ENCODE results near the gene EHBP1.

Gene EHBP1

DNA sequence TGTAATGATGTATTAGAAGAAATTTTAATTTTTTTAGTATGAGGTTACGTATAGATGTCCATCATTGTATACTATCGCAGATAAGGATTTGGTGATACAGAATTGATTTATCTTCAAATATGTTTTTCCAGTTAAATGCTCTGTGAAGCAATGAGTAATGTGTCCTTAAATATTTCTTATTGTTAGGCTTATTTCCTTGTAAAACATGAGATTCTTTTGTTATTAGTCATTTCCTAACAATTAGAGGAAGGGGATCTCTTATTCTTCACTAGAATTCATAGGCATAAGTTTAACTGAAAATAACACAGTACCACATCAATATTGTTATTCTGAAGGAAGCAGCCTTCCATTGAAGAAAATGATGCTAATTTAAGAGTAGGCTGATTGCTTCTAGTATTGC is 329.7 kb downstream of the EHBP1 start:
- TF ChIP-seq SIN3A (IDR thresholded peaks at IDR 0.05; ENCODE audit: borderline replicate concordance, insufficient read depth, low read length) (no peak), POLR2AphosphoS5 (IDR thresholded peaks at IDR 0.05; ENCODE audit: low read depth, low read length) (no peak), FOXP2 (optimal IDR thresholded peaks at IDR 0.05; ENCODE audit: borderline replicate concordance, extremely low read depth, extremely low read length, insufficient read depth) (no peak), TAF1 (IDR thresholded peaks at IDR 0.05; ENCODE audit: borderline replicate concordance, insufficient read depth, low read length) (no peak)
- TF ChIP-seq, protein P1, sequence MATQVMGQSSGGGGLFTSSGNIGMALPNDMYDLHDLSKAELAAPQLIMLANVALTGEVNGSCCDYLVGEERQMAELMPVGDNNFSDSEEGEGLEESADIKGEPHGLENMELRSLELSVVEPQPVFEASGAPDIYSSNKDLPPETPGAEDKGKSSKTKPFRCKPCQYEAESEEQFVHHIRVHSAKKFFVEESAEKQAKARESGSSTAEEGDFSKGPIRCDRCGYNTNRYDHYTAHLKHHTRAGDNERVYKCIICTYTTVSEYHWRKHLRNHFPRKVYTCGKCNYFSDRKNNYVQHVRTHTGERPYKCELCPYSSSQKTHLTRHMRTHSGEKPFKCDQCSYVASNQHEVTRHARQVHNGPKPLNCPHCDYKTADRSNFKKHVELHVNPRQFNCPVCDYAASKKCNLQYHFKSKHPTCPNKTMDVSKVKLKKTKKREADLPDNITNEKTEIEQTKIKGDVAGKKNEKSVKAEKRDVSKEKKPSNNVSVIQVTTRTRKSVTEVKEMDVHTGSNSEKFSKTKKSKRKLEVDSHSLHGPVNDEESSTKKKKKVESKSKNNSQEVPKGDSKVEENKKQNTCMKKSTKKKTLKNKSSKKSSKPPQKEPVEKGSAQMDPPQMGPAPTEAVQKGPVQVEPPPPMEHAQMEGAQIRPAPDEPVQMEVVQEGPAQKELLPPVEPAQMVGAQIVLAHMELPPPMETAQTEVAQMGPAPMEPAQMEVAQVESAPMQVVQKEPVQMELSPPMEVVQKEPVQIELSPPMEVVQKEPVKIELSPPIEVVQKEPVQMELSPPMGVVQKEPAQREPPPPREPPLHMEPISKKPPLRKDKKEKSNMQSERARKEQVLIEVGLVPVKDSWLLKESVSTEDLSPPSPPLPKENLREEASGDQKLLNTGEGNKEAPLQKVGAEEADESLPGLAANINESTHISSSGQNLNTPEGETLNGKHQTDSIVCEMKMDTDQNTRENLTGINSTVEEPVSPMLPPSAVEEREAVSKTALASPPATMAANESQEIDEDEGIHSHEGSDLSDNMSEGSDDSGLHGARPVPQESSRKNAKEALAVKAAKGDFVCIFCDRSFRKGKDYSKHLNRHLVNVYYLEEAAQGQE (IDR thresholded peaks at IDR 0.05; ENCODE audit: insufficient read depth in 1 of 2, low read depth in 2 of 2, low read length in 2 of 2): no peak

DNA sequence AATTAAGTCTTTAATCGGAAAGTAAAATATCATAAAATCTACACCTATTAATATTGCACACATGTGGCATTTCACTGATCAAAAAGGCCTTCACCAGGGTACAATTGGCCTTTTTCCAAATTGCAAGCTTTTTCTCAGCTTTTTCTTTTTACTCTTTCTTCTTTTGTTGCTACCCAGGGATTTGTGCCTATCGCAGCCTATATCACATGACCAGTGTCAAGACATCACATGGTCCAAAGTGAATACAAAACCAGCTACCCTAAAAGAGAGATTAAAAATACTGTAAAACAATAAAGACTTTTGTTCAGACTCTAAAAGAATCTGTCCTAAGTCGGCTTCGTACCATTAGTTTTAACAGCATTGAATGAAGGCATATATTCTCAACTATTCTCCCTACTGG is 330.1 kb downstream of the EHBP1 start:
- TF ChIP-seq, protein P1 (IDR thresholded peaks at IDR 0.05; ENCODE audit: insufficient read depth in 1 of 2, low read depth in 2 of 2, low read length in 2 of 2): no peak
- TF ChIP-seq POLR2AphosphoS5 (IDR thresholded peaks at IDR 0.05; ENCODE audit: low read depth, low read length) (no peak), FOXP2 (optimal IDR thresholded peaks at IDR 0.05; ENCODE audit: borderline replicate concordance, extremely low read depth, extremely low read length, insufficient read depth) (no peak), TAF1 (IDR thresholded peaks at IDR 0.05; ENCODE audit: borderline replicate concordance, insufficient read depth, low read length) (no peak), SIN3A (IDR thresholded peaks at IDR 0.05; ENCODE audit: borderline replicate concordance, insufficient read depth, low read length) (no peak)

DNA sequence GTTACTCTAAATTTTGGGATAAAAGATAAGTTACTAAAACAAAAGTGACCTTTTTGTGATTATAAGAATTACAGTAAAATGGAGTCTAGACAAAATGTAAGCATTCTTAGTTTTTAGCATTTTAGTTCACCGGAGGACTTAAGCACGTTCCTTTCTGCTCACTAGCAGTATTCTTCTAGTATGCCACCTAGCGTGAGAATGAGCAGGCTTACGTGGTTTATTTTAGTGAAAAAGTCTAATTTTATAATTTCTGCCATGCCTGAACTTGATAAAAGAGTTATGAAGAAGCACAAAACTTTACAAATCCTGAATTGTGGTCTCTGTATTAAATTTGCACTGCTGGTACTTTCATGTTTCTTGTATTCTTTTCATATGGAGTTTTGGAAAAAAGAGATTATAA is 332.5 kb downstream of the EHBP1 start:
- TF ChIP-seq TAF1 (IDR thresholded peaks at IDR 0.05; ENCODE audit: borderline replicate concordance, insufficient read depth, low read length): no peak
- no peak for TF ChIP-seq SIN3A (IDR thresholded peaks at IDR 0.05; ENCODE audit: borderline replicate concordance, insufficient read depth, low read length)
- no peak for TF ChIP-seq POLR2AphosphoS5 (IDR thresholded peaks at IDR 0.05; ENCODE audit: low read depth, low read length)
- TF ChIP-seq, protein P1 (IDR thresholded peaks at IDR 0.05; ENCODE audit: insufficient read depth in 1 of 2, low read depth in 2 of 2, low read length in 2 of 2): no peak
- TF ChIP-seq FOXP2 (optimal IDR thresholded peaks at IDR 0.05; ENCODE audit: borderline replicate concordance, extremely low read depth, extremely low read length, insufficient read depth): no peak

DNA sequence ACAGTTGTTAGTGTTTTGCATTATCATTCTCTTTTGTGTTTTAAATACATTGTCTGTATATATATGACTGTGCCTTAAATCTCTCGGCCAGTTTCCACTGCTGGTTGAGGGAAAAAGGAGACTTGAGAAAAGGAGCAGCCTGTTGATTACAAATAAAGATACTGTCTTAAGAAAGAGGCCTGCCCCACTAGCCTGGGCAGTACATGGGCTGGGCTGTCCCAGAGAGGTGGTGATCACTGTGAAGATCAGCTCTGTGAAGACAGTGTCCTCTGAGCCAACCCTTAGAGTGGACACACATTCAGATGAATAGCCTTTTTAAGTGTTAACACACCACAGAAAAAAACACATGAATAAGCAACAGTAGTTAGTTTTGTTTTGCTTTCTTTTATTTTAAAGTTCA is 335.1 kb downstream of the EHBP1 start:
- TF ChIP-seq, protein P1 (IDR thresholded peaks at IDR 0.05; ENCODE audit: insufficient read depth in 1 of 2, low read depth in 2 of 2, low read length in 2 of 2): no peak
- TF ChIP-seq TAF1 (IDR thresholded peaks at IDR 0.05; ENCODE audit: borderline replicate concordance, insufficient read depth, low read length) (no peak), SIN3A (IDR thresholded peaks at IDR 0.05; ENCODE audit: borderline replicate concordance, insufficient read depth, low read length) (no peak), FOXP2 (optimal IDR thresholded peaks at IDR 0.05; ENCODE audit: borderline replicate concordance, extremely low read depth, extremely low read length, insufficient read depth) (no peak), POLR2AphosphoS5 (IDR thresholded peaks at IDR 0.05; ENCODE audit: low read depth, low read length) (no peak)

DNA sequence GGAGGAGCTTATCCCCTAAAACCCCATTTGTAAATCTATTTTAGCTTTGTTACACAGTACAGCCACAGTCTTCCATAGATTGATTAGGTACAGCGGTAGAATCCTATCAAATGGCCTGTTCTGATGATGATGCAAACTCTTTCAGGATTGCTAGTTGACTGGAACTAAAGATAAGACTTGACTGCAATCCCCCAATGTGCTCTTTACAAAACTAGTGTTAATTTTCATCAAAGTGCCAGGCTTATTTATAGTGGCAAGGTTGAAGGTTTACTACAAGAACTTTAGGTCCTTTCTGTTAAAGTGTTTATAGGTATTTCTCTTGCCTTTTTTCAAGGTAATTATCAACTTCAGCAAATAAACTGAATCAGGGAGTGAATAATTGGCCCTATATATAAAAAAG is 336.1 kb downstream of the EHBP1 start:
- no peak for TF ChIP-seq POLR2AphosphoS5 (IDR thresholded peaks at IDR 0.05; ENCODE audit: low read depth, low read length)
- TF ChIP-seq TAF1 (IDR thresholded peaks at IDR 0.05; ENCODE audit: borderline replicate concordance, insufficient read depth, low read length): no peak
- no peak for TF ChIP-seq SIN3A (IDR thresholded peaks at IDR 0.05; ENCODE audit: borderline replicate concordance, insufficient read depth, low read length)
- TF ChIP-seq, protein P1 (IDR thresholded peaks at IDR 0.05; ENCODE audit: insufficient read depth in 1 of 2, low read depth in 2 of 2, low read length in 2 of 2): no peak
- TF ChIP-seq FOXP2 (optimal IDR thresholded peaks at IDR 0.05; ENCODE audit: borderline replicate concordance, extremely low read depth, extremely low read length, insufficient read depth): no peak
